BJ (cell line): ENCODE results near the gene PARD3. TPM values are rescaled to one million over a fixed set of nuclear protein-coding genes. Genes with fewer than 3 reads are reported as not detected.

ENCODE experiments used
- CTCF ChIA-PET: fragments of 350-600 bp; formaldehyde crosslinking; extraction: SDS; loops from one replicate; lab custom pipeline; 2021; ENCODE audit warnings: antibody characterized with exemption, inconsistent platforms; lab: Yijun Ruan, JAX
- POLR2A ChIA-PET: fragments of 300-600 bp; sonication (Branson Sonifier 250); formaldehyde crosslinking; extraction: SDS; loops from one replicate; lab custom pipeline; 2021; ENCODE audit warnings: antibody characterized with exemption; lab: Charles Lee
- DNase-seq: peaks from one replicate; pipeline ENCODE4 v3.0.0-alpha.2; 2011; ENCODE audit warnings: low read depth
- H3K27me3 ChIP-seq: 2 replicates; pipeline ENCODE4 v1.6.0; 2011; ENCODE audit warnings: low read length; ENCODE audit not compliant: control insufficient read depth, insufficient read depth
- H3K36me3 ChIP-seq: 2 replicates; pipeline ENCODE4 v1.5.1; 2011; ENCODE audit warnings: low read length; ENCODE audit not compliant: control insufficient read depth, insufficient read depth
- H3K4me3 ChIP-seq: 2 replicates; pipeline ENCODE4 v1.5.1; 2011; ENCODE audit warnings: low read depth, mild to moderate bottlenecking, control low read depth, low read length
- polyA plus RNA-seq: library from polyadenylated mRNA; depleted of rRNA; stranded (reverse); fragments of >200 nt; gene quantifications from 2 replicates; pipeline ENCODE4 v1.2.3, GENCODE V29; 2011
- TF ChIP-seq, protein P1 (sequence below): IDR thresholded peaks from 2 replicates; pipeline ENCODE4 v1.5.1; 2011; ENCODE audit warnings: low read depth, mild to moderate bottlenecking, control low read depth, inconsistent platforms, low read length, moderate library complexity; ENCODE audit not compliant: insufficient read depth

PARD3 gene
- polyA plus RNA-seq, 1 experiment = 17.7 TPM

DNA sequence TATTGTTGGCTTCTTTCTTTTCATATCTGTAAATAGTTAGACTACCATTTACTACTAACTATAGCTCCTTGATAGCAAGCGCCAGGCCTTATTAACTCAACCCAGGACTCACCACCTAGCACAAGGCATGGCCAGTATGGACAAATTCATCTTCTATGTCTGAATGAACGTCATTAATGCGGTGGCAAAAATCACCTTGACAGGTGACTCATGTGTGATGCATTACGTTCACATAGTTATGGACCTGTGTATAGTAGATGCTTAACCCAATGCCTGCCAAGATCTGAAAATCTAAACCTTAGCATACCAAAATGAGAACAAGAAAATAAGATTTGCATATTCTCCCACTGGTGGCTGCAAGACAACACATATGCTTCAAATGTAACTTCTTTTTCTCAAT lies 300.8 kb downstream of the PARD3 start:
- no peak for DNase-seq
- no peaks in the 10 kb centered on the region for H3K27me3 ChIP-seq
- H3K36me3 ChIP-seq = no peaks in the 10 kb centered on the region; the same call in 1 of the 2 replicates
- POLR2A ChIA-PET = interaction anchor here (0.6 kb wide), 1 partner anchor 1188 kb away, joined by 3 read pairs; no protein-coding TSS in a partner anchor
- no peak overlapping the region for H3K4me3 ChIP-seq
- CTCF ChIA-PET = no interaction called here
- TF ChIP-seq, protein P1, sequence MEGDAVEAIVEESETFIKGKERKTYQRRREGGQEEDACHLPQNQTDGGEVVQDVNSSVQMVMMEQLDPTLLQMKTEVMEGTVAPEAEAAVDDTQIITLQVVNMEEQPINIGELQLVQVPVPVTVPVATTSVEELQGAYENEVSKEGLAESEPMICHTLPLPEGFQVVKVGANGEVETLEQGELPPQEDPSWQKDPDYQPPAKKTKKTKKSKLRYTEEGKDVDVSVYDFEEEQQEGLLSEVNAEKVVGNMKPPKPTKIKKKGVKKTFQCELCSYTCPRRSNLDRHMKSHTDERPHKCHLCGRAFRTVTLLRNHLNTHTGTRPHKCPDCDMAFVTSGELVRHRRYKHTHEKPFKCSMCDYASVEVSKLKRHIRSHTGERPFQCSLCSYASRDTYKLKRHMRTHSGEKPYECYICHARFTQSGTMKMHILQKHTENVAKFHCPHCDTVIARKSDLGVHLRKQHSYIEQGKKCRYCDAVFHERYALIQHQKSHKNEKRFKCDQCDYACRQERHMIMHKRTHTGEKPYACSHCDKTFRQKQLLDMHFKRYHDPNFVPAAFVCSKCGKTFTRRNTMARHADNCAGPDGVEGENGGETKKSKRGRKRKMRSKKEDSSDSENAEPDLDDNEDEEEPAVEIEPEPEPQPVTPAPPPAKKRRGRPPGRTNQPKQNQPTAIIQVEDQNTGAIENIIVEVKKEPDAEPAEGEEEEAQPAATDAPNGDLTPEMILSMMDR = no peak

DNA sequence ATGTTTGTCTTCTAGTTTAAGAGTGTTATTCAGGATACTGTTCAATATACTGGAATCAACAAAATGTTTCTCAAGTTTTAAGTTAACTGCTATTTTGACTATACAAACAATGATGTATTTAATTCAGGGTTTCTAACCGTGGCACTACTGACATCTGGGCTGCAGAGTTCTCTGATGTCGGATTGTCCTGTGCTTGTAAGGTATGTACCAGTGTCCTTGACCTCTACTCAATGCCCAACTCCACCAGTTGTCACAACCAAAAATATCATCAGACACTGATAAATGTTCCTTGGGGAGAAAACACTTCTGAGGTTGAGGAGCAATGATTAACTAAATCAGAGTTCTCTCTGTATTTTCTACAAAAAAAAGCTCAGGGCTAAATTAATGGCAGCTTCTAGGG lies 301.5 kb downstream of the PARD3 start:
- TF ChIP-seq, protein P1 = no peak
- ChIA-PET POLR2A (no interaction called here), CTCF (no interaction called here)
- Histone ChIP-seq H3K27me3 (no peaks in the 10 kb centered on the region), H3K36me3 (no peaks in the 10 kb centered on the region; the same call in 1 of the 2 replicates), H3K4me3 (no peak overlapping the region)
- DNase-seq = no peak

DNA sequence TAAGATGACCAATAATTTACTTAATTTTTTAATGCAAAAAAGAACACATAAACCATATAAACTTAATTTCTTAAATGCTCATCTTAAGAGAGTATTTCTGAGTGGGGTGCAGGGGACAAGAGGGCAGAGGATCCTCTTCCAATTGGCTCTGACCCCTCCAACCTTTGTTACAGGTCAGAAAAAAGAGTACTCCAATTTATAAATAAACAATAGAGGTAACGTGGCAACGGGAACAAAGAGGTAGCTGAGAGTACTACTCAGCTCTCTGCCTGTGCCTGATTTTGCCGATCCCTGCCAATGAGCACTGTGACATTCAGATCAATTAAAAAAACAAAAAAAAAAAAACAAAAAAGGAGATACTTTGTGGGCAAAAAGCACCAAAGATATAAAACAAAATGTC lies 307.9 kb downstream of the PARD3 start:
- H3K27me3 ChIP-seq = no peaks in the 10 kb centered on the region
- no peak overlapping the region for H3K4me3 ChIP-seq
- TF ChIP-seq, protein P1 = no peak
- ChIA-PET CTCF (interaction anchor here (1.3 kb wide), 1 partner anchor 17 kb away, joined by 4 read pairs; no protein-coding TSS in a partner anchor), POLR2A (interaction anchor here (0.6 kb wide), 1 partner anchor 9 kb away, joined by 6 read pairs; no protein-coding TSS in a partner anchor)
- no peaks in the 10 kb centered on the region for H3K36me3 ChIP-seq
- DNase-seq = no peak

DNA sequence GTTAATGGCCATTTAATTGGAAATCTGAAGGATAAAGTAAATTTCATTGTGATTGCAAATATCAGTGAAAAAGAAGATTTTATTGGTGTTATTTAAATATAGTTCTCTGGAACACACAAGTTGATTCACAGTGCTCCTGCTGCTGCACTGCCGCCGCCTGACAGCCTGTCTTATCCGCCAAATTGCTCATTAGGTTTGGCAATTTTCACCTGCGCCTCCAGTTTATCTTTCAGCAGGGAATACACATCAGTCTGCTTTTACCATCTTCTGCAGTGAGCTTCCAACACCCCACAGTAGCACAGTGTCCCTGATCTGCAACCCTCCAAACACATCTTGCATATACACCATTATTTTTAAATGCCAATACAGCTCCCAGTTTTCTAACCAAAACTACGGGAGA lies 308.3 kb downstream of the PARD3 start:
- DNase-seq = no peak
- ChIA-PET CTCF (interaction anchor here (1.3 kb wide), 1 partner anchor 16 kb away, joined by 4 read pairs; no protein-coding TSS in a partner anchor), POLR2A (interaction anchor here (0.6 kb wide), 1 partner anchor 10 kb away, joined by 6 read pairs; no protein-coding TSS in a partner anchor)
- TF ChIP-seq, protein P1 = no peak
- Histone ChIP-seq H3K4me3 (no peak overlapping the region), H3K36me3 (no peaks in the 10 kb centered on the region), H3K27me3 (no peaks in the 10 kb centered on the region)

DNA sequence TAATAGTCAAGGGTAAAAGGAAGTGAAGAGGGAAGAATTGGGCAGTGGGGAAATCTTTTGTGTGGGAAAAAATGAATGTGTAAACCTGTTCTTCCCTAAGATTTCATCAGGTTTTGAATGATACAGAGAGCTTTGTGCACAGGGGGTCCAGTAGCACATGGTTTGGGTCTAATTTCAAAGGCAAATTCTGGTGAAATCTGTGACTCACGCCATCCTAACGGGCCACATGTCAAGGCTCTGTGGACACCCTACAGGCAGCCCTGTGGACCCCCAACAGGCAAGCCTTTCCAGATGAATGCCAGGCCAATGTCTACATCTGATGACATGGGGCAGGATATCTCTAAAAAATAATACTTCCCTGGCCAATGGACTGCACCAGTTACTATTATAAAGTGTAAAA lies 309.8 kb downstream of the PARD3 start:
- no peak overlapping the region for H3K4me3 ChIP-seq
- no peaks in the 10 kb centered on the region for H3K27me3 ChIP-seq
- POLR2A ChIA-PET = no interaction called here
- no peaks in the 10 kb centered on the region for H3K36me3 ChIP-seq
- TF ChIP-seq, protein P1 = no peak
- DNase-seq = no peak
- CTCF ChIA-PET = interaction anchor here (0.7 kb wide), 1 partner anchor 210 kb away, joined by 3 read pairs; no protein-coding TSS in a partner anchor
